ENCODE results near the gene KXD1. TPM values are rescaled to one million over a fixed set of nuclear protein-coding genes. Genes with fewer than 3 reads are reported as not detected.

Gene KXD1
- total RNA-seq, 2 donors from 2014 or later: 108 to 115 TPM

DNA sequence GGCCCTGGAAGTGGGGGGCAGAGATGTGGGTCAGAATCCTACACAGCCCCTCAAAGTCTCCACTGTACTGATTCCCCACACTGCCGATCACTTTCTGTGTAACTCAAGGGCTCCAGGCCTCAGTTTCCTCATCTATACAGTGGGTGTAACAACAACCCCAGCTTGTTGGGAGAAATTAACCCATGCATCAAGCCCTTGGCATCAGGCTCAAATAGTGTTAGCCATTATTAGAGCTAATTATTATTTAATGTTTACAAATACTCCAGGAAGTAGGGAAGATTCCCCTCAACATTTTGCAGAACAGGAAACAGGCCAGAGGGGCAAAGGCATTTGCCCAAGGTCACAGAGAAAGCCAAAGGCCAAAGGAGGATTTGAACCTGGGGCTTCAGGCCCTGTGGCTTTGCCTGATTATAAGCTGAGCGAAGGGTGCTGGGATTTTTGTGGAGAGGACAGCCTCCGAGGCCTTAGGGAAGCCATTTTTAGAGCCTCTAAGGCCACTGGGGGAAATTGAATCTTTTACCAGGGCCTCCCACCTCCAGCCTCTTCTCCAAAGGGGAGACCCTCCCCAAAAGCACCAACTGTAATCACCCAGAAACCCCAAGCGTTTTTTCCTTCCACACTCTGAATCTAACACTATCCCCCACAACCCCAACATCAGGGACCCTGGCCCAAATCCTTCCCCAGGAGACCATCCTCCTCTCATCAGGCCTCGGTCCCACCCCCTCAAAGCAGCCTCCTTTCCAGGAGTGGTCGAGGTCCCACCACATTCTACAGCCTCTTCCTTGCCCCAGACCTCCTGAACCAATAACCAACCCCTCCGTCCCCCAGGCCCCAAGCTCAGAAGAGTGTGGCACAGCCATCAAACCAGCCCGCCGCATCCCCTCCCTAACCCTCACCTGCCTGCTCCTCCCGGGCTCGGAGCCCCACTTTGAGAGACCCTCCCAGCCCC lies 15.4 kb upstream of the KXD1 start:
- Histone ChIP-seq H3K4me1 (ENCODE audit: control insufficient read depth, insufficient read depth, low read length) (no peaks in the 10 kb centered on the region), H3K9ac (ENCODE audit: extremely low read depth, low read length, poor library complexity, severe bottlenecking) (peak overlapping the region; percentile 23), H3K27me3 (ENCODE audit: control insufficient read depth, insufficient read depth, low read length, poor library complexity, severe bottlenecking) (no peaks in the 10 kb centered on the region), H3K4me3 (ENCODE audit: low read length) (peak overlapping the region; percentile 80), H3K9me3 (ENCODE audit: control insufficient read depth, low read length) (no peaks in the 10 kb centered on the region), H3K36me3 (ENCODE audit: control insufficient read depth, insufficient read depth, low read length) (peaks cover 35% of the 10 kb centered on the region), H3K27ac (ENCODE audit: low read depth, low read length) (no peak overlapping the region)
- peaks cover 40% of the 10 kb centered on the region for H3K36me3 Mint-ChIP-seq (ENCODE audit: low read depth)
- H3K27ac Mint-ChIP-seq: peak overlapping the region; percentile 87
- 43 to 73% methylated on average over 3 to 8 of the region's 11 CpGs for WGBS, 2 experiments (ENCODE audit: insufficient coverage in 1 of 2, insufficient read length in 1 of 2)
- no peaks in the 10 kb centered on the region for H3K9me3 Mint-ChIP-seq
- peak overlapping the region; percentile 77 for H3K4me3 Mint-ChIP-seq
- TF ChIP-seq, protein P1, sequence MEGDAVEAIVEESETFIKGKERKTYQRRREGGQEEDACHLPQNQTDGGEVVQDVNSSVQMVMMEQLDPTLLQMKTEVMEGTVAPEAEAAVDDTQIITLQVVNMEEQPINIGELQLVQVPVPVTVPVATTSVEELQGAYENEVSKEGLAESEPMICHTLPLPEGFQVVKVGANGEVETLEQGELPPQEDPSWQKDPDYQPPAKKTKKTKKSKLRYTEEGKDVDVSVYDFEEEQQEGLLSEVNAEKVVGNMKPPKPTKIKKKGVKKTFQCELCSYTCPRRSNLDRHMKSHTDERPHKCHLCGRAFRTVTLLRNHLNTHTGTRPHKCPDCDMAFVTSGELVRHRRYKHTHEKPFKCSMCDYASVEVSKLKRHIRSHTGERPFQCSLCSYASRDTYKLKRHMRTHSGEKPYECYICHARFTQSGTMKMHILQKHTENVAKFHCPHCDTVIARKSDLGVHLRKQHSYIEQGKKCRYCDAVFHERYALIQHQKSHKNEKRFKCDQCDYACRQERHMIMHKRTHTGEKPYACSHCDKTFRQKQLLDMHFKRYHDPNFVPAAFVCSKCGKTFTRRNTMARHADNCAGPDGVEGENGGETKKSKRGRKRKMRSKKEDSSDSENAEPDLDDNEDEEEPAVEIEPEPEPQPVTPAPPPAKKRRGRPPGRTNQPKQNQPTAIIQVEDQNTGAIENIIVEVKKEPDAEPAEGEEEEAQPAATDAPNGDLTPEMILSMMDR (conservative IDR thresholded peaks at IDR 0.05): no peak
- H3K27me3 Mint-ChIP-seq (ENCODE audit: insufficient read depth): no peaks in the 10 kb centered on the region
- peaks cover 9% of the 10 kb centered on the region for H3K4me1 Mint-ChIP-seq
- peak; percentile 69 for DNase-seq

DNA sequence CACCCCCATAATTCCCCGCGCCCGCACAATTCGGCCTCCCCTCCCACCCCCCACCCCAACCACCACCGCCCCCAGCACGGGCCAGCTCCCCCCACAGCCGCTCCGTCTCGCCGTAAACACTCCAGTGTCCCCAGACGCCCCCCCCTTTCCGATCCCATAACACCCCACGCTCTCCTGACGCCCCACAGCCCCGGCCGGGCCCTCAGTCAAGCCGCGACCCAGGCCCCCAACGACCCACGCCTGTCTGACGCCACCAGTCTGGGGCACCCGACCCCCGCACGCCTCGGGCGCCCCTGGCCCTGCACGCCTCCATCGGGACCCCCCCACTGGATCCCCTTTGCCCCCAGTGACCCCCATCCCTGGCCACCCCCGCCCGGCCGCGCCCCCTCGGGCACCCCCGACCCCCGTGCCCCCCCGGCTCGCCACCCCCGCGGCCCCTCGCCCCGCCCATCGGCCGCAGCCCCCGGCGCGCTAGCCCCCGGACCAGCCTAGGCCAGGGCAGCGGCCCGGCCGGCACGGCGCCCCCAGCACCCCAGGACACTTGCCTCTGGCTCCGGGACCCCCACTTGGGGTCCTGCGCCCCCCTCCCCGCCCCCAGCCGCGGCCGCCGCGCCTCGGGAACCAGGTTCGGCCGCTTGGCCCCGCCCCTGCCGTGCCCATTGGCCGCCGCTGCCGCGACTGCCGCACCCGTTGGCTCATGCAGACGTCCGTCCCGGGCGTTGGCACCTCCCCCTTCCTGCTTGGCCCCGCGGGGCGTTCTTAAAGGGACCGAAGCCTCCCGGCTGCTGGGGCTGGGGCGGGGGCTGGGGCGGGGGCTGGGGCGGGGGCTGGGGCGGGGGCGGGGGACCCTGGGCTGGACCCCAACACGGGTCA lies 14.5 kb upstream of the KXD1 start, which contains the start of gene FKBP8:
Gene FKBP8, minus strand, starts transcription at position 633 of the 873 bp plus-strand sequence. CDS start 1,603 bp downstream, outside the sequence.
- Mint-ChIP-seq H3K27me3 (ENCODE audit: insufficient read depth) (no peaks in the 10 kb centered on the region), H3K9me3 (no peaks in the 10 kb centered on the region), H3K36me3 (ENCODE audit: low read depth) (peaks cover 31% of the 10 kb centered on the region), H3K4me1 (peaks cover 9% of the 10 kb centered on the region), H3K27ac (peak within 1 kb of the TSS; percentile 90), H3K4me3 (peak within 1 kb of the TSS; percentile 77)
- Histone ChIP-seq H3K4me1 (ENCODE audit: control insufficient read depth, insufficient read depth, low read length) (no peaks in the 10 kb centered on the region), H3K36me3 (ENCODE audit: control insufficient read depth, insufficient read depth, low read length) (peaks cover 29% of the 10 kb centered on the region), H3K27ac (ENCODE audit: low read depth, low read length) (no peak within 1 kb of the TSS), H3K9me3 (ENCODE audit: control insufficient read depth, low read length) (no peaks in the 10 kb centered on the region), H3K27me3 (ENCODE audit: control insufficient read depth, insufficient read depth, low read length, poor library complexity, severe bottlenecking) (no peaks in the 10 kb centered on the region), H3K9ac (ENCODE audit: extremely low read depth, low read length, poor library complexity, severe bottlenecking) (peak within 1 kb of the TSS; percentile 23), H3K4me3 (ENCODE audit: low read length) (peak within 1 kb of the TSS; percentile 80)
- 0% methylated on average over 71 of the region's 86 CpGs; no CpG with 5 or more reads in 1 of the 2 experiments for WGBS, 2 experiments (ENCODE audit: insufficient coverage in 1 of 2, insufficient read length in 1 of 2)
- TF ChIP-seq, protein P1 (conservative IDR thresholded peaks at IDR 0.05): no peak
- peak; percentile 96 for DNase-seq

DNA sequence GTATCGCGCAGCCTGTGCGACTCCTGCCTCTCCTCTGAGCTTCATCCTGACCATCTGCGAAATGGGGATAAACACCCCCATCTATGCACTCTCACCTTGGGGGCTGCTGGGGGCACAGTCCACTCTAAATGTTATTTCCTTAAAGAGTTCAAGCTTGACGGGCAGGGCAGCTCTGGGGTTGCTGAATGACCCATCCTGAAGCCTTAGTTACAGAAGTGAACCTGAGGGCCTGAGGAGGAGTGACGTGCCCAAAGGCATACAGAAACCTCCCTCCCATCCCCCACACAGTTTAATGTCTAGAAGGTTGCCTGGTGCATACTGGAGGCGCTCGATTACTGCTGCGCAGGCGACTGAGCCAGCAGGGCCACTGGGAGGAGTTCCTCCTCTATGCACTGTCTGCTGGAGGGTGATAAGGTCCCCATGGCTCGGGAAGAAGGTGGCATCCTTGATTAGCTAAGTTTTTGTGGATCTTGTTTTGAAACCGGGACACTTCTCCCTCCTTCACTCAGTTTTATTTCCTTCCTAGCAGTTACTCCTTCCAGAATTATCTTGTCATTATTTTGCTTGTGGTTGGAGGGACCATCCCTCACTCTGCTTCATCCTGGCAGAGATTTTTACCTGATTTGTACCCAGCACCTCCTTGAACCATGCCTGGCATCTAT lies 13.7 kb upstream of the KXD1 start:
- 0 to 11% methylated on average over 1 to 12 of the region's 12 CpGs for WGBS, 2 experiments (ENCODE audit: insufficient coverage in 1 of 2, insufficient read length in 1 of 2)
- Mint-ChIP-seq H3K27me3 (ENCODE audit: insufficient read depth) (no peaks in the 10 kb centered on the region), H3K4me1 (peaks cover 9% of the 10 kb centered on the region), H3K4me3 (peak overlapping the region; percentile 77), H3K9me3 (no peaks in the 10 kb centered on the region), H3K36me3 (ENCODE audit: low read depth) (peaks cover 28% of the 10 kb centered on the region), H3K27ac (peak overlapping the region; percentile 90)
- Histone ChIP-seq H3K4me3 (ENCODE audit: low read length) (peak overlapping the region; percentile 67), H3K4me1 (ENCODE audit: control insufficient read depth, insufficient read depth, low read length) (no peaks in the 10 kb centered on the region), H3K9ac (ENCODE audit: extremely low read depth, low read length, poor library complexity, severe bottlenecking) (no peak overlapping the region), H3K27ac (ENCODE audit: low read depth, low read length) (no peak overlapping the region), H3K27me3 (ENCODE audit: control insufficient read depth, insufficient read depth, low read length, poor library complexity, severe bottlenecking) (no peaks in the 10 kb centered on the region), H3K36me3 (ENCODE audit: control insufficient read depth, insufficient read depth, low read length) (peaks cover 29% of the 10 kb centered on the region), H3K9me3 (ENCODE audit: control insufficient read depth, low read length) (no peaks in the 10 kb centered on the region)
- TF ChIP-seq, protein P1 (conservative IDR thresholded peaks at IDR 0.05): no peak
- peak; percentile 84 for DNase-seq

All from endodermal cell (in vitro differentiated cells).